ENCODE data around the gene TALDO1.
"Not testable (repeated sequence)": the region's sequence is repeated elsewhere in the genome, so short reads cannot be mapped to it uniquely, and the experiment has no call there.

The TALDO1 gene

GRCh38 chr11:719214-720016, 27.8 kb upstream of the TALDO1 start:
- DNase-seq, result no peak

DNA sequence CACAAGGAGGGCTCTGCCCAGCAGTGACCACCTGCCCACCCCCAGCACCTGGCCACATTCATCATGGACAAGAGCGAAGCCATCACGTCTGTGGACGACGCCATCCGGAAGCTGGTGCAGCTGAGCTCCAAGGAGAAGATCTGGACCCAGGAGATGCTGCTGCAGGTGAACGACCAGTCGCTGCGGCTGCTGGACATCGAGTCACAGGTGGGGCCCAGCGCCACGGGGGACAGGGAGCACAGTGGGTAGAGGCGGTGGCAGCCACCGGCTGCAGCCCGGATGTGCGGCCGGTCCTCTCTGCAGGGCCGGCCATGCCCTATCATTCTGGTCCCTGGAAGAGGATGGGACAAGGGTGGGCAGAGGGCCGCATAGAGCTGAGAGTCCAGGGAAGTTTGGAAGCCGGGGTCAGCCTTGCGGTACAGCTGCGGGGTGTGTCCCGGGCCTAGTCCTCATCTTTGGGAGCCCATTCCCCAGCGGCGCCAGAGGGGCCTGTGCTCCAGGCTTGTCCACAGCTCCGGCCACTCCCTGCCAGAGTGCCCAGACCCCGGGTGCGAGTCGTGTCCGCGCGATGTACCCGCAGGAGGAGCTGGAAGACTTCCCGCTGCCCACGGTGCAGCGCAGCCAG, 27.1 kb upstream of the TALDO1 start:
- DNase-seq, result no peak

GRCh38 chr11:720642-721246, 26.5 kb upstream of the TALDO1 start:
- DNase-seq, result no peak

GRCh38 chr11:721247-721740, 26.0 kb upstream of the TALDO1 start:
- DNase-seq, result no peak

- no peak for DNase-seq
These were observed 25.4 kb upstream of the TALDO1 start for GRCh38 chr11:721741-722345.

GRCh38 chr11:722346-722811, 24.9 kb upstream of the TALDO1 start:
- DNase-seq, result no peak

DNA sequence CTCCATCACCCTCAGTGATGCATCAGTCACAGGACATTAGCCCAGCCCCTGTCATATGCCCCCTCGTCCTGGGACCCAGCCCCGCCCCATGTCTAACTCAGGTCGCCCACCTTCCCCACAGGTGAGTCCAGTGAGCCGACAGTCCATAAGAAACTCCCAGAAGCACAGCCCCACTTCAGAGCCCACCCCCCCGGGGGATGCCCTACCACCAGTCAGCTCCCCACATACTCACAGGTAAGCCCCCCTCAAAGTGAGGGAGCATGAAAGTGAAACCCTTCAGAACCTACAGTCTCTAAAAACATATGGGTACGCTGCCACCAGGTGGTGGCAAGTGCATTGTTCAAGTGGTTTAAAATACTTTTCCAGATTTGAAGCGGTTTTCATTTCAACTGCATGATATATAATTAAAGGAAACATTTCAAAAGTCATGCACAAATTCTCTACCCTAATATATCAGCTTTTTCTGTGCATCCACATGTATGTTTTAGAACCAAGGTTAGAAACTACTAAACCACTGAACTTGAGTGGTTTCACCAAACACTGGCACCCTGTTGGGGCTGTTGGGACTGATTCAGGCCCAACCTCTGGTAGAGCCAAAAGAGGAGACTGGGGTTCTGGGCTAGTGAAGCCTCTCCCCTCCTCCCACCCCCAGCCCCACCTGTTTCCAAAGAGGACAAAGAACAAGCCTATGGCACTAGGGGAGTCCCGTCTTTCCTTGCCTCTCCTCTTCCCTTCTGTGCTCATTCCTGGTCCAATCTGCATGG, 24.0 kb upstream of the TALDO1 start:
- DNase-seq, result peak; percentile 59

DNA sequence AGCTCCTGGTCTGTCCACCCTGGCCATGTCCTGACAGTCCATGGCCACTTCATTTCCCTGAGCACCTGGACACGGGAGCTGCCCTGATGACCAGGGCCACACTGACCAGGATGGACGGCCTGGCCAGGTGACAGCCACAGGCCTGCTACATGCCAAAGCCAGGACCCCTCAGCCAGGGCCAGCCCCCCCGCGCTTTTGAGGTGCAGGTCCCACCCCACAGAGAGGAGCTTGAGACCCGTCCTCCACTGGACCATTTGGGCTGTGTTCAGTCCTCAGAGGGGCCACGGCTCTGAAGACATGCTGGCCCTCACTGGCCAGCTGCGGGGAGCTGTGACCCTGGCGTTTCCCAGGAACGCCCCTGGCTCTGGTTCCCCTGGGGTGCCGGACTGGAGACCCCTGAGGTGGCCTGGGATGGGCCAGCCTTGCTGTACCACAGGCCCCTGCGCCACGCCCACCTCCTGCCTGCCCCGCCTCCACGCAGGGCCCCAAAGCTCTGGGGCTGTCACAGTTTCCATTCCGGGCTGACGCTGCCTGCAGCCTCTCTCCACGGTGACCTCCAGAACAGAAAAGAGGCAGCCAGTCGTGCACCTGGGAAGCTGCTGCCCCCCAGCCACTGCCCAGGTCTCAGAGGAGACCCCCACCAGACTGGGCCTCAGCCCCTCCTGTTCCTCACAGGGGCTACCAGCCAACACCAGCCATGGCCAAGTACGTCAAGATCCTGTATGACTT, 23.1 kb upstream of the TALDO1 start:
- DNase-seq, result no peak

- no peak for DNase-seq
These were observed 22.4 kb upstream of the TALDO1 start for GRCh38 chr11:724778-725386.

- DNase-seq, result no peak
These were observed 21.6 kb upstream of the TALDO1 start for GRCh38 chr11:725624-726202.

DNA sequence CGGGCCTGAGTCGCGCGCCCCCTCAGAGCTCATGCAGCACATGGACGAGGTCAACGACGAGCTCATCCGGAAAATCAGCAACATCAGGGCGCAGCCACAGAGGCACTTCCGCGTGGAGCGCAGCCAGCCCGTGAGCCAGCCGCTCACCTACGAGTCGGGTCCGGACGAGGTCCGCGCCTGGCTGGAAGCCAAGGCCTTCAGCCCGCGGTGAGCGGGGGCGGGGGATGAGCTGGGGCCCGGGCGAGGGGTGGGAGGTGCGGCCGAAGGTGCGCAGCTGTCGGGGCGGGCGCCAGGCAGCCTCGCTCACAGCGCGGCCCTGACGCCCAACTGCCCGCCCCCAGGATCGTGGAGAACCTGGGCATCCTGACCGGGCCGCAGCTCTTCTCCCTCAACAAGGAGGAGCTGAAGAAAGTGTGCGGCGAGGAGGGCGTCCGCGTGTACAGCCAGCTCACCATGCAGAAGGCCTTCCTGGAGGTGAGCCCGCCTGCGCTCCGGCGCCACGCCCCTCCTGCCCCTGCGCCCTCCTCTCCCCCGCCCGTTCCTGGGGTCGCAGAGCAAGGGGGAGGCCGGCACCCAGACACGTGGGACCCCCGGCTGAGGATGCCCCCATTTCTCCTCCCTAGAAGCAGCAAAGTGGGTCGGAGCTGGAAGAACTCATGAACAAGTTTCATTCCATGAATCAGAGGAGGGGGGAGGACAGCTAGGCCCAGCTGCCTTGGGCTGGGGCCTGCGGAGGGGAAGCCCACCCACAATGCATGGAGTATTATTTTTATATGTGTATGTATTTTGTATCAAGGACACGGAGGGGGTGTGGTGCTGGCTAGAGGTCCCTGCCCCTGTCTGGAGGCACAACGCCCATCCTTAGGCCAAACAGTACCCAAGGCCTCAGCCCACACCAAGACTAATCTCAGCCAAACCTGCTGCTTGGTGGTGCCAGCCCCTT, 20.7 kb upstream of the TALDO1 start:
- no peak for DNase-seq

GRCh38 chr11:727281-727701, 20.0 kb upstream of the TALDO1 start:
- no peak for DNase-seq

GRCh38 chr11:727859-728748, 19.2 kb upstream of the TALDO1 start:
- peak; percentile 70 for DNase-seq

DNA sequence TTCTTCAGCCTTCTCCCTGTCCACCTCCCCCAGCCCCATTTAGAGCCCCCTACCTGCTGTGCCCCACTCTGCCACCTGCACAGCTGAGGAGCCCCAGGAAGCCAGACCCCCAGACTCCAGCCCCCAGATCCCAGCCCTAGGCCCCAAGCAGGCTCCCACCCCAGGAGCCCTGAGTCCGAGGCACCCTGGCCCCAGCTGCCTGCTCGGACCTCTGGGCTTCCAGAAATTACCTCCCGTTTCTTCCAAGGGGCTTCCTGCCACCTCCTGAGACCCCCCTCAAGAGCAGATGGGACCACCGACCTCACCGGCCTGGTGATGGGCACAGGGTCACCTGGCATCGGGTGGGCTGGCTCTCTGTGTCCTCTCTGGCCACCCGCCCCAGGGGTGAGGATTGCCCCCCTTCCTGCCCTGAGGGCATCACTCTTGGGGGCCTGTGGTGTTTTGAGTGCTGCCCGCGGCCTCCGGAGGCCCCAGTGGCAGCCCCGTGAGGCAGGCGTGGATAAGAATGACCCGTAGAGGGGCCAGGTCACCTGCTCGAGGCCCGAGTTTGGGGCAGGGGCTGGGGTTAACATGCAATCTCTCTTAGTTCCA, 18.3 kb upstream of the TALDO1 start:
- DNase-seq, result no peak

- DNase-seq, result no peak
These were observed 17.7 kb upstream of the TALDO1 start for GRCh38 chr11:729492-730074.

GRCh38 chr11:733072-733471, 14.2 kb upstream of the TALDO1 start:
- no peak for DNase-seq

DNA sequence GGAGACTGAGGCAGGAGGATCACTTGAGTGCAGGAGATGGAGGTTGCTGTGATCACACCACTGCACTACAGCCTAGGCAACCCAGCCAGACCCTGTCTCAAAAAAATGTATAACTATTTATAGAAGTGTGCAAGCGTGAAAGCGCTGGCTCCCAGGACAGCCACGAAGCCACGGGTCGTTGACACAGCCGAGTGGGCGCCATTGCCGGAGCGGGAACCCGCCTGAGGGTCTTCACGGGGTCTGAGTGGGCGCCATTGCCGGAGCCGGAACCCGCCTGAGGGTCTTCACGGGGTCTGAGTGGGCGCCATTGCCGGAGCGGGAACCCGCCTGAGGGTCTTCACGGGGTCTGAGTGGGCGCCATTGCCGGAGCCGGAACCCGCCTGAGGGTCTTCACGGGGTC, 12.7 kb upstream of the TALDO1 start:
- not testable (repeated sequence) for DNase-seq

DNA sequence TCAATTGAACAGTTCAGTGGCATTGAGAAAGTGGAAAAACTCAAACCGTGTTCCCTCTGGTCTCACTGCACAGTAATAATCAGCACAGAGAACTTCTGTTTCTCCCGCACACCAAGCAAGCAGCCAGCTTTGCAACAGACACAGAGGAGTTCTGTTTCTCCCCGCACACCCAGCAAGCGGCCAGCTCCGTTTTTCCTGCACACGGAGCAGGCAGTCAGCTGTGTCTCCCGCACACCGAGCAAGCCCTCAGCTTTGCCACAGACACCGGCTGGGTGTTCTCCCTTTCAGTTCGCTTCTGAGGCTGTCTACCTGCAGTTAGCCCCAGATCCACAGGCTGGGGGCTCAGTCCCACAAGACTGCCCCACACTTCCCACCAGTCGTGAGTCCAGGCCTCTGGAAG, 9.9 kb upstream of the TALDO1 start:
- no peak for DNase-seq
